Activated CD4-positive, alpha-beta T cell treated with anti-CD3 and anti-CD28 coated beads, Interleukin-2, amount 50 U/mL, for 16 hours (primary cell): Measurements from ENCODE around the gene NUDT16L1.
"Not testable (repeated sequence)": the region's sequence is repeated elsewhere in the genome, so short reads cannot be mapped to it uniquely, and the experiment has no call there.

Experiments used
- DNase-seq: peaks from one replicate; pipeline ENCODE4 v3.0.0-alpha.2; 2020

Gene NUDT16L1

GRCh38 chr16:4728676-4729075, 35.3 kb downstream of the NUDT16L1 start:
- no peak for DNase-seq

DNA sequence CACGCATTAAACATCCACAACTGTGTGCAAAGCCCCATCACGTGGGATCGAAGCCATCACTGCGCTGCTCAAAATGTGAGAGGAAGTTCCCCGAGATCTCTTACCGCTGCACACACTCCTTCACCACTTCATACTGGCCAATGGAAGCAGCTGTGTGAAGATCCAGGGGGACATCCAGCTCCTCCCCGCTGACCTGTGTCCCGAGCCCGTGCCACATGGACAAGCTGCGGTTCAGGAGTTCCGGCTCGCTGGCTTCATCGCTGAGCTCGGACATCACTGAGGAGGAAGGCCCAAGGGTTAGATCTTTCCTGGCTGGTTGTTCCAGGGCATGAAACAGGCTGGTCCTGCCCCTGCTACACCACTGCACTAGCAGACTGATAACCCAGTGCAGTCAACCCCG, 36.5 kb downstream of the NUDT16L1 start:
- DNase-seq: no peak

DNA sequence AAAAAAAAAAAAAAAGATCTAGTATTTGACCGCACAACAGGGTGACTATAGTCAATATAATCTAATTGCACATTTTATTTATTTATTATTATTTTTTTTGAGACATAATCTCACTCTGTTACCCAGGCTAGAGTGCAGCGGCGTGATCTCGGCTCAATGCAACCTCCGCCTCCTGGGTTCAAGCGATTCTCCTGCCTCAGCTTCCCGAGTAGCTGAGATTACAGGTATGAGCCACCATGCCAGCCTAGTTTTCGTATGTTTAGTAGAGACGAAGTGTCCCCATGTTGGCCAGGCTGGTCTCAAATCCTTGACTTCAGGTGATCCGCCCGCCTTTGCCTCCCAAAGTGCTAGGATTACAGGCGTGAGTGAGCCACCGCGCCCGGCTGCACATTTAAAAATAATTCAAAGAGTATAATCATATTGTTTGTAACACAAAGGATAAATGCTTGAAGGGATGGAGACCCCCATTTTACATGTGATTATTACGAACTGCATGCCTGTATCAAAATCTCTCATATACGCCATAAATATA, 39.9 kb downstream of the NUDT16L1 start:
- DNase-seq: no peak

DNA sequence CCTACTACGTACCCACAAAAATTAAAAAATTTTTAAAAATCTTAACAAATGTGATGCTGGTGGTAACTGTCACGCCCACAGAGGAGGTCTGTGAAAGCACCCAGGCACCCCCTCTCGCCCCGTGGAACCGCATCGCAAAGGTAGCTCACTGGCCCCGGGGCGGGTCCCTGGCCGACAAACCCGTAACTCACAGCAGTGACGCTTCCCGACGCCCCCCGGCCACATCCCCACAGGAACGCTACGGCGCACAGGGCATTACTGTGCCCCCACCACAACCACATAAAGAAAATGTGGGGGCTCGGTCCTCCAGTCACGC, 40.3 kb downstream of the NUDT16L1 start:
- peak; percentile 6 for DNase-seq

DNA sequence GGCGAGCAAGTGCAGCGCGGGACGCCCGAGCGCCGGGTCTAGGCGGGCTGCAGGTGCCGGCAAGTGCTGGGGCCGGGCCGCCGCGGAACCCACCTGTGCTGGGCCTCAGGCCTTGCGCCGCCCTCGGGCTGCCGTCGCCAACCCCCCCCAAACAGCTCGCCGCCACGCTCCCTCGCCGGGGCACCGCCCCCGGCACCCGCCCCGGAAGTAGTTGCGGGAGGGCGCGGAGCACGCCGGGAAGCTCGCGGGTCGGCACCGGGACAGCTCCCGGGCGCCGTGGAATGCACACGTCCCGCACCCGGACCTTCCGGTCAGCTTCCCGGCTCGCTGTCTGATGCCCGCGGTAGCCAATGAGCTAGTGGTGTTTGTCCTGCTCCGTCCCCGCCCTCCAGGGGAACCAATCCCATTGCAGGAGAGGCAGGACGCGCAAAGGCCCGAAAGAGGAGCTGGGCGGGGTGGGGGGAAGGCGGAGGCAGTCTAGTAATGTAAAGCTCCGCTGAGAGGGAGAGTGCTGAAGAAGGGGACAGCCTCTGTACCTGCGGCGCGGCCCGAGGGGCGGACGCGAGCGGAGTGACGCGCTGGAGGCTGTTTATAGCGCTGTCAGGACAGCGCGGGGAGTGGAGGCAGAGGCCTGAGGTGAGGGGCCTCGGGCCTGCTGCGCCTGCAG, 40.8 kb downstream of the NUDT16L1 start, which contains the start of the genes ANKS3 and DNAAF8:
Gene ANKS3, minus strand, starts transcription at position 209 of the 667 bp plus-strand sequence. CDS start 4,122 bp downstream, outside the sequence.
Gene DNAAF8, plus strand, starts transcription at position 475 of the 667 bp plus-strand sequence. CDS start 1,978 bp downstream, outside the sequence.
- peak; percentile 86 for DNase-seq

DNA sequence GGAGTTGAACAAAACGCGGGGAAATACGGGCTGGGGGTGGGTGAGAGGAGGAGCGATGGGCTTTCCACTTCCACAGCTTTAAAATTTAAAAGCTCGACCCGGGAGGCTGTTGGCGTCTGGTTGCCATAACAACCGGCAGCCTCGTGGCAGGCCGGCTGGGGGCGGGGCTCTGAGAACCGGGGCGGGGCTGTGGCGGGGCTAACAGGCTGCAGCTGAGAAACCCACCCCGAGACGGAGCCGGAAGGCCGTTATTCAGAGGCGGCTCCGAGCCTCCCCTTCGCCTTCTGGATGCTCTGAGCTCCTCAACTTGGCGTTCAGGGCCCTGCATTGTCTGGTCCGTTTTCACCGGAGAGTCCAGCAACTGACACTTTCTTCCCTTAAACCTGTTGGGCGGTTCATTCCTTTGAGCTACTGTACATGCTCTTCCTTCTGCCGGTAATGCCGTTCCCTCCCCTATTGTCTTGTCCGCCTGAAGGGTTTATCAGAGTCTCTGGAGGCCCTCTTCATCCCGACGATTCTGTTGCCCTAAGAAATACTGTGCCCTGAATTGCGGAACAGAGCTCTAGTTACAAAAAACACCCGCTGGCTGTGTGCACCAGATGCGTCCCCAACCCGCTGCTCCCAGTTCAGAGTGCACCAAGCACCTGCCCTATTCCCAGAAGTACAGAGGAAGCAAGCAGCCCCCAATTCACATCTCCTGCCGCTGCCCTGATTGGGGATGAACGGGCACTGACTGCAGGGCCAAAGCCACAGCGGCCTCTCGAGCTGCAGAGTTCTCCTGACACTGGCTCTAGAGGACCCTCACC, 41.6 kb downstream of the NUDT16L1 start:
- peak; percentile 94 for DNase-seq

- no peak for DNase-seq
These were observed 43.2 kb downstream of the NUDT16L1 start for GRCh38 chr16:4736546-4736945.

DNA sequence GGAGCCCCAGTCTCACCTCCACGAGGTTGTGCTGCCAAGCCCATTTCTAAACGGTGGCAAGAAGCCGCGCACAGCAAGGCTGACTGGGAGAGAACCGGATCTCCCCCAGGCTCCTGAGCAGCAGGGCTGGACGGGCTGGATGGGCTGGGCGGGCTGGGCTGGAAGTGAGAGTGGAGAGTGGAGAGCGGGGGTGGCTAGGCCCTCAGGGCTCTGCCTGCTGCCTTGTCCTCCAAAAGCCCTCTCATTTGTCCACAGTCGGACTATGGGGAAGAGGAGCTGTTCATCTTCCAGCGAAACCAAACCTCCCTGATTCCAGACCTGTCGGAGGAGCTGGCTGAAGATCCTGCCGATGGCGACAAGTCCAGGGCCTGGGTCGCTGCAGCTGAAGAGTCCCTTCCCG, 44.2 kb downstream of the NUDT16L1 start:
- DNase-seq: no peak

GRCh38 chr16:4738370-4738769, 45.0 kb downstream of the NUDT16L1 start:
- DNase-seq: not testable (repeated sequence)

DNA sequence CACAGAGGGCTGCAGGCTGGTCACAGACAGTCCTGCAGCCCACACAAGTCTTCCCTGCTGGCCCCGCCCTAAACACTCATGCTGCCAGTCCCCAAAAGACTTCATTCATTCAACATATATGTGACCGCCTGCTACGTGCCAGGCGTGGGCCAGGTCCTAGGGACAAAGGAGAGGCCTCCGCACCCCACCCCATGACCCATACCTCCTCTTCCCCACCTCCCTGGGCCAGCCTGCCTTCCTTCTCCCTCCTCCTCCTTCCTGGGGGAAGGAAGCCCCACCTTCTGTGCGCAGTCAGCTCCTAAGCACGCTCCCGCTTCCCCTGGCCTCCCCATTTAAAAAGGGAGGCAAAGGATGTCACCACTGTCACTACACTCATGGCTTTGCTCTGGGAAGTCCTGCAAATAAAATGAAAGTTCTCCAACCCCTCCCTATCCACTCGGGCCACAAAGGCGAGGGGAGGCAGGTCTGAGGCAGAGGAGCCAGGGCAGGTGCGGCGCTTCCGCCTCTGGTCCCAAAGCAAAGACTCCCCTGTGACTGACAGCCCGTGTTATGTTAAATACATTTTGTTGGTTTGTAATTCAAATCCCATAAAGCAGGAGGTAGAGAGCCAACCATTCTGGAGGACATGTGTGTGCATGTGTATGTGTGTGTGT, 50.0 kb downstream of the NUDT16L1 start:
- no peak for DNase-seq

DNA sequence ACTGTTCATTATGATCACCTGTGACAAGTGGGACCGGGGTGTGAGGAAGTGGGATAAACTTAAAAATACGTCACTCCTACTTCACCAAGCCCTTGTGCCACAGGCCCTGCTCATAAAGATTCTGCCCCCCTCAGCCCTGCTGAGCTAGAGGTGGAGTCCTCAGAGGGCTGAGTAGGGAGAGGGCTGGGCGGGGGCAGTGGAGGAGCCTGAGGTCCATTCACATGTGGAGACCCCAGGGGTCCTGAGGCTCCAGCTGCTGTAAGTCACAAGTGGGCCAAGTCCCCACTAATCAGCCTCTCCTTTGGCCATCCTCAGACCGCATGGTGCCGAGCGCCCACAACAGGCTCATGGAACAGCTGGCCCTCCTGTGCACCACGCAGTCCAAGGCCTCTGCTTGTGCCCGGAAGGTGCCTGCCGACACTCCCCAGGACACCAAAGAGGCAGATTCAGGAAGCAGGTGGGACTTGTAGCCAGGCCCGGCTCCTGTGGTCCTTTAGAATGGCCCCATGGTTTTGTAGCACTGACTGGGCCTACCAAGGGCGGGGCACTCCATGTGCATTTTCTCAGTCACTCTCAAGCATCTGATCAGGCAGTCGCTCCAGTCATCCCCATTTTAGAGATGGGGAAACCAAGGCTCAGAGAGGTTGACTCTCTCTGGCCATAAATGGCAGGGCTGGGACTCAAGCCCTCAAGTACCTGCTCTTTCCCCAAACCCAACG, 51.4 kb downstream of the NUDT16L1 start:
- no peak for DNase-seq

- DNase-seq: no peak
These were observed 51.9 kb downstream of the NUDT16L1 start for GRCh38 chr16:4745274-4745569.
